ENCODE measurements around the gene CCK. TPM values are rescaled to one million over a fixed set of nuclear protein-coding genes. Genes with fewer than 3 reads are reported as not detected.

CCK gene
- total and polyA plus RNA-seq, 4 donors: 0.28 to 1.2 (median 0.41) TPM; not detected in 1

- Histone ChIP-seq H3K36me3 (ENCODE audit: control insufficient read depth in 4 of 4, insufficient read depth in 4 of 4, low read length in 4 of 4) (peaks cover 0 to 17% (median 4%) of the 10 kb centered on the region in 4 donors), H3K9ac (ENCODE audit: insufficient read depth in 1 of 2, low read length in 2 of 2) (no peak overlapping the region), H3K27ac (ENCODE audit: low read depth in 1 of 2, low read length in 1 of 2) (no peak overlapping the region), H3K4me3 (no peak overlapping the region), H3K27me3 (ENCODE audit: control insufficient read depth in 3 of 3, insufficient read depth in 3 of 3, low read length in 2 of 3) (no peaks in the 10 kb centered on the region), H3K9me3 (ENCODE audit: control insufficient read depth in 4 of 4, insufficient read depth in 3 of 4, low read length in 3 of 4) (peaks cover 0 to 1% (median 0%) of the 10 kb centered on the region in 4 donors), H3K4me1 (ENCODE audit: control insufficient read depth in 5 of 5, insufficient read depth in 5 of 5, low read length in 5 of 5) (peaks cover 0 to 3% (median 0%) of the 10 kb centered on the region in 5 donors)
- no peak for TF ChIP-seq CTCF (IDR thresholded peaks at IDR 0.05; ENCODE audit: control extremely low read depth, extremely low read depth)
- ATAC-seq (ENCODE audit: insufficient read depth, low FRiP score) (no peak), DNase-seq (no peak)
- 90% methylated on average over 5 of the region's 5 CpGs for WGBS, 2 donors
Measured at GRCh38 chr3:42225486-42226363, 40.3 kb downstream of the CCK start.

GRCh38 chr3:42224658-42225421, 41.1 kb downstream of the CCK start:
- DNase-seq (no peak), ATAC-seq (ENCODE audit: insufficient read depth, low FRiP score) (no peak)
- peaks cover 0 to 3% (median 0%) of the 10 kb centered on the region in 5 donors for H3K4me1 ChIP-seq (ENCODE audit: control insufficient read depth in 5 of 5, insufficient read depth in 5 of 5, low read length in 5 of 5)
- TF ChIP-seq CTCF (IDR thresholded peaks at IDR 0.05; ENCODE audit: control extremely low read depth, extremely low read depth): no peak
- no peak overlapping the region for H3K9ac ChIP-seq (ENCODE audit: insufficient read depth in 1 of 2, low read length in 2 of 2)
- WGBS, 2 donors: 70 to 79% methylated on average over 12 of the region's 12 CpGs
- H3K27ac ChIP-seq (ENCODE audit: low read depth in 1 of 2, low read length in 1 of 2): no peak overlapping the region
- peaks cover 0 to 1% (median 0%) of the 10 kb centered on the region in 4 donors for H3K9me3 ChIP-seq (ENCODE audit: control insufficient read depth in 4 of 4, insufficient read depth in 3 of 4, low read length in 3 of 4)
- no peaks in the 10 kb centered on the region for H3K27me3 ChIP-seq (ENCODE audit: control insufficient read depth in 3 of 3, insufficient read depth in 3 of 3, low read length in 2 of 3)
- peaks cover 0 to 26% (median 4%) of the 10 kb centered on the region in 4 donors for H3K36me3 ChIP-seq (ENCODE audit: control insufficient read depth in 4 of 4, insufficient read depth in 4 of 4, low read length in 4 of 4)
- H3K4me3 ChIP-seq: no peak overlapping the region

- Histone ChIP-seq H3K36me3 (ENCODE audit: control insufficient read depth in 4 of 4, insufficient read depth in 4 of 4, low read length in 4 of 4) (peaks cover 0 to 28% (median 6%) of the 10 kb centered on the region in 4 donors), H3K27me3 (ENCODE audit: control insufficient read depth in 3 of 3, insufficient read depth in 3 of 3, low read length in 2 of 3) (no peaks in the 10 kb centered on the region), H3K9me3 (ENCODE audit: control insufficient read depth in 4 of 4, insufficient read depth in 3 of 4, low read length in 3 of 4) (peaks cover 0 to 1% (median 0%) of the 10 kb centered on the region in 4 donors), H3K9ac (ENCODE audit: insufficient read depth in 1 of 2, low read length in 2 of 2) (no peak overlapping the region), H3K4me3 (no peak overlapping the region), H3K4me1 (ENCODE audit: control insufficient read depth in 5 of 5, insufficient read depth in 5 of 5, low read length in 5 of 5) (peaks cover 0 to 3% (median 0%) of the 10 kb centered on the region in 5 donors), H3K27ac (ENCODE audit: low read depth in 1 of 2, low read length in 1 of 2) (no peak overlapping the region)
- WGBS, 2 donors: 85 to 94% methylated on average over 9 of the region's 9 CpGs
- ATAC-seq (ENCODE audit: insufficient read depth, low FRiP score) (no peak), DNase-seq (no peak)
- no peak for TF ChIP-seq CTCF (IDR thresholded peaks at IDR 0.05; ENCODE audit: control extremely low read depth, extremely low read depth)
Measured at GRCh38 chr3:42224178-42224577, 41.8 kb downstream of the CCK start.
